HG03196 (cell line): ENCODE results near the gene SPEG.

Experiments
- ATAC-seq: cut with Tn5 transposase; IDR thresholded peaks from one replicate; pipeline ENCODE4 v1.9.1; 2021; ENCODE audit not compliant: unreplicated experiment

The SPEG gene

DNA sequence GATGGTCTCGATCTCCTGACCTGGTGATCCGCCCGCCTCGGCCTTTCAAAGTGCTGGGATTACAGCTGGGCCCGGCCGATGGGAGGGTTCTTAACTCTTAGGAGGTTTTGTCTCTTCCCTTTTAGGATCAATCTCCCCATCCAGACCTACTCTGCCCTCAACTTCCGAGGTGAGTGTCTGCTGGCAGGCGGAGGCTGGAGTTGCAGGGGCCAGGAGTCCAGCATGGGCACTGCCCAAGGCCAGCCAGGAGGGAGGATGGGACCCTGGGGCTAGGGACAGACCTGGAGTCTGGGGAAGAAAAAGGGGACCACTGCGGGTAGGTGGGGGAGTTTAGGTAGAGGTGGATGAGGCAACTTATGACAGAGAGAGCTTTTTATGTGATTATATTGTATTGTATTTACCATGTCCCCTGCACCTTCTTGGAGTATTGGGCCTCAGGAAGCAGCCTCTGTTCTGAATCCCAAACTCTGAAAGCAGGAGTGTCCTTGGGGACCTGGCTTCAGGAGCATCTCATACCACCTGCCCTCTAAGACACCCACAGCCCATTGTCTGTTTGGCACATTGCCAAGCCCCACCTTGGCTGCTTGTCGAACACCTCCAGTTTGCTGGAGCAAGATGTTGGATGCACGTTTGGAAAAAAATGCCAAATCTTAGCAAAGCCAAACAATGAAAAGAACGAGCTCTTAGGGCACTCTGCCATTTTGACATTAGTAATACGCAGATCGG is 10.8 kb upstream of the SPEG start:
- no peak for ATAC-seq

- ATAC-seq: no peak
Measured at GRCh38 chr2:219425238-219426067, 9.2 kb upstream of the SPEG start.

DNA sequence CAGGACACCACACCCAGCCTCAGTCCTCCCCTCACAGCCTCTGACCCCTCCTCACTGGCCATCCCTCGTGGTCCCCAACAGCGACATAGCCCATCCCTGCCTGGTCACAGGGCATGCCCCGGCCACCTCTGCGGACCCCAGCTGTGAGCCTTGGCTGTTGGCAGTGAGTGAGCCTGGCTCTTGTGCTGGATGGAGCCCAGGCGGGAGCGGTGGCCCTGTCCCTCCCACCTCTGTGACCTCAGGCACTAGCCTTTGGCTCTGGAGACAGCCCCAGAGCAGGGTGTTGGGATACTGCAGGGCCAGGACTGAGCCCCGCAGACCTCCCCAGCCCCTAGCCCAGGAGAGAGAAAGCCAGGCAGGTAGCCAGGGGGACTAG is 8.6 kb upstream of the SPEG start:
- ATAC-seq: no peak

DNA sequence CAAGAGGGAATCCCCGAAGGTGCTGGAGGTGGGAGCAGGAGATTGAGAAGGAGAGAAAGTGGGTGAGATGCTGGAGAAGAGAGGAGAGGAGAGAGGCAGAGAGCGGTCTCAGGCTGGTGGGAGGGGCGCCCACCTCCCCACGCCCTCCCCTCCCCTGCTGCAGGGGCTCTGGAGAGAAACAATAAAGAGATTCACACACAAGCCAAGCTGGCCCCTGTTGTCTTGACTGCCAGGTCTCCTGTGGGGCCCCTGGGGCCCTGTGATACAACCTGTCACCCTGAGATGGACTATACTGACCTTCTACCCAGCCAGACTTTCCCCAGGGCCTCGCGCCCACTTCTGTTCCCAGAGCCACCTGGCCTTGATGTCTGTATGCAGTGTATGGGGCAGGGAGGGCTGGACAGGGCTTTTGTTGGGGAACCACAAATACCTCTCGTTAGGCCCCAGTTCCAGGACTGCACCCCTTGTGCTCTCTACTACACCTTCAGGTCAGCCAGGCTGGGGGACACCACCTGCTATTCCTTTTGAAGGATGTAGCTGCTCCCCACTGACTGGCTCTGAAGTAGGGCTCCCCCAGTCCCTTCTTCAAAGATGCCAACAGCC is 8.0 kb upstream of the SPEG start:
- ATAC-seq: no peak

DNA sequence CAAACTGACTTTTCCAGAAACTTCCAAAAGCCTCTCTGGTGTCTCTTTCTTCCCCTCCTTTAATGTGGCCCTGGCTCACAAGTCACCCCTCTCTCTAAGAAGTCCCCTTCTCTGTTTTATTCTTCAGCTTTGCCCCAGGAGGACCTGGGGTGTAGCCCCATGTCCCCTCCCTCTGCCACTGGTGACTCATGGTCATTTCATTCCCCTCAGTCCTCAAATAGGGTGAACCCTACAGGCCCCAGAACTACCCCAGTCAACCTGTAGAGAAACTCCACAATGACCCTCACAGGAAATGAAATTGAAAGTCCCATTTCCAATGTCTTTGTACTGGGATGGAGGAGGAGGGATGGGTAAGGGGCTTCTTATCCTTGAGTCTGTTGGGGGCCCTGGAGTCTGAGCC is 6.2 kb upstream of the SPEG start:
- ATAC-seq: no peak

- no peak for ATAC-seq
Measured at GRCh38 chr2:219429958-219430606, 4.6 kb upstream of the SPEG start.

DNA sequence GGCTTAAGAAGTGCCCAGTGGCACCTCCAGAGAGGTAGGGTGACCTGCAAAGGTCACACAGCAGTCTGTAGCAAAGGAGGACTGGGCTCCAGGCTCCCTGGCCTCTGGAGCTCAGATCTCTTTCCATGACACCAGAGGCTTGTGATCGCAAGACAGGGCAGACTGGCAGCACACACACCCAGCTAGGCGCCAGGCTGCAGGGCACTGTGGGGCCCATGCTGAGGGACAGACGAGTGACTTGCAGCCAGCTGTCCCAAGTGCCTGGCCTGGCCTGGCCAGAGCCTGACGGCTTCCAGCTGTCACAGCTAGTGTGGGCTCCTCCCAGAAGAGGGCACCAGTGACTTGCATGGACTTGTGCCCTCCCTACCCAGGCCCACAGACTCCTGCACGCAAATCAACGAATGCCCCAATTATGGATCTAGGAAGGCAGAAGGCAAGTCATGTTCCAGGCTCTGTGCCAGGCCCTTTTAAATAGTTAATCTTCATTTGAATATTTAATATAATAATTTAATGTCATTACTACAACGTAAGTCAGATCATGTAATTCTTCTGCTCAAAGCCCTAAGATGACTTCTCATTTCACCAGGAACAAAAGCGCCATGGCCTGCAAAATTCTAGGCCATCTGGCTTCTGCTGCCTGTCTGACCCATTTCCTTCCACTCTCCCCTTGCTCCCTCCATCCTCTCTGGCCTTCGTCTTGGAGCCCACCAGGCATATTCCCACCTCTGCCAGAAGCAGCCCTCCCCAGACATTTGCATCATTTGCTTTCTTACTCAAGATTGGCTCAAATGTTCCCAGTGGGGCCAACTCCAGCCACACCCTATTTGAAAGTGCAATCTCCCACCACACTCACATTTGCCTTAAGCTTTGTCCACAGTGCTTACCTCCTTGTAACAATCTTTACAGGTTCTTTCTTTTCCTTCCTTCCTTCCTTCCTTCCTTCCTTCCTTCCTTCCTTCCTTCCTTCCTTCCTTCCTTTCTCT is 3.7 kb upstream of the SPEG start:
- no peak for ATAC-seq

DNA sequence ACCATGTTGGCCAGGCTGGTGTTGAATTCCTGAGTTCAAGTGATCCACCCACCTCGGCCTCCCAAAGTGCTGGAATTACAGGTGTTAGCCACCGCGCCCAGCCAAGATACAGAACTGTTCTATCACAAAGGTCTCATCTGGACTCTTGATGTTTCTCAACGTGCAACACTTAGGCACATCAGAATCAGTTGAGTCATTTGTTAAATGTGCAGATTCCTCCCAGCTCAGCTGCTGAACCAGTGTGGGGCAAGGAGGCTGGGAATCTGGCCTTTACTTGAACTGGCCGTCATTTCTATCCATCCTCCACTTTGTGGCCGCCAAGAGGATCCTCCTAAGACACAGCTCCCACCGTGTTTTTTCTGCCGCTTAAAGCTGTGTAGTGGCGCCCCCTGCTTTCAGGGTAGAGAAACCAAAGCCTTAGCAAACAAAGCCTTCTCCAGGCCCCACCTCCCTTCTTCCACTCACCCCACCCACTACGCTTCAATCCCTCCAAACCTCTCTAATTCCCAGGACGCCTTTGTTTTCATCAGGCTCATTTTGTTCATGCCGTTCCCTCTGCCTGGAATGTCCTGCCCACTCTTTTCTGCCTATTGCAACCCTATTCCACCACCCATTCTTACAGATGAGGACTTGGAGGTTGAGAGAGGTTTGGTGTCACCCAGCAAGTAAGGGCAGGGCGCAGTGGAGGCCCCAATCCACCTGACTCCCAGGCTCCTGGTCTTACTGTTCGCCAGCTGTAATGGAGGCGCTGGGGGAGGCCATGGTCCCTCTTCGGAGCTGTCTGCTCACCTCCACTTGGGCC is 776 bp upstream of the SPEG start:
- no peak for ATAC-seq

DNA sequence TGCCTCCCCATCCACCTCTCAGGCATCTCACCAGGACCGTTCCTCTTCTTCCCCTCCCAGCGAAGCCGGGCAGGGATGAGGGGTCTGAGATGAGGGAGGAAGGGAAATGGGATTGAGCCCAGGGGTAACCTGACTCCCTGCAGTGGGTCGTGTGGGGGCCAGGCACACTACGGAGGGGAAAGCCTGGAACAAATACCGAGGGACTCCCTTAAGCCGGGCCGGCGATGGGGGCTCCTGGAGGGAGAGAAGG is 250 bp upstream of the SPEG start:
- no peak for ATAC-seq

DNA sequence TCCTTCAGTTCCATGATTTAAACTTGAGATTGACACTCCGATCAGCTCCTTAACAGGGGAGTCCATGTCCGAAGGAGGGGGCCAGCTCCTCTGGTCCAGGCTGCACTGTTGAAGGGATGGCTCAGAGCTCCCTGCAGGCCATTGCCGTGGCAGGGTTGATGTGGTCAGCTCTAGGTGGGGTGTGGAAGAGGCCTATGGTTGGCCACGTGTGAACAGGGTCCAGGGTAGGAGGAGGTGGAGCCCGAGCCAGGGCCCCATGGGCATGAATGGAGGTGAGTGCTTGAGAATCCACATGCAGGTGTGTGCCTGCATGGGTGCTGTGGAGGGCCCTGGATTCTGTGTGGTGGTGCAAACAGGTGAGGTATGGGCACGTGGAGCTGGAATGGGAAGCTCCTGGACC is 1.1 kb downstream of the SPEG start:
- no peak for ATAC-seq

GRCh38 chr2:219436491-219436890 is 1.8 kb downstream of the SPEG start:
- ATAC-seq: no peak

DNA sequence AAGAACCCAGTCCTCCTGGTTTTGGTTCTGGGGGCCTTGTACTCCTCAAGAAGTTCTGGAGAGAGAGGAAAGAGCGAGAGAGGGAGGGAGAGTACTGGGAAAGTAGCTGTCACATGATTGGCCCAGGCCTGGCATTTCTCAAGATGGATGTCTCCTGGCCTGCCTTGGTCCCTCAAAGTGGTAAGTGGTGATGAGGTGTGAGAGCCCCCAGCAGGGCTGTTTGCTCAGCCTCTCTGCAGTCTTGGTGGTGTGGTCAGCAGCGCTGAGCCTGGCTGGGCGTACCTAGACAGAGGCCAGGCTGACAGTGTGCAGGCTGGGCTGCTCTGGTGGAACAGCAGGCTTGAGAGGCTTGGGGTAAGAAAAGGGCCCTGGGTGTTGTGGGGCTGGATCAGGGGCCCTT is 2.5 kb downstream of the SPEG start:
- ATAC-seq: no peak

DNA sequence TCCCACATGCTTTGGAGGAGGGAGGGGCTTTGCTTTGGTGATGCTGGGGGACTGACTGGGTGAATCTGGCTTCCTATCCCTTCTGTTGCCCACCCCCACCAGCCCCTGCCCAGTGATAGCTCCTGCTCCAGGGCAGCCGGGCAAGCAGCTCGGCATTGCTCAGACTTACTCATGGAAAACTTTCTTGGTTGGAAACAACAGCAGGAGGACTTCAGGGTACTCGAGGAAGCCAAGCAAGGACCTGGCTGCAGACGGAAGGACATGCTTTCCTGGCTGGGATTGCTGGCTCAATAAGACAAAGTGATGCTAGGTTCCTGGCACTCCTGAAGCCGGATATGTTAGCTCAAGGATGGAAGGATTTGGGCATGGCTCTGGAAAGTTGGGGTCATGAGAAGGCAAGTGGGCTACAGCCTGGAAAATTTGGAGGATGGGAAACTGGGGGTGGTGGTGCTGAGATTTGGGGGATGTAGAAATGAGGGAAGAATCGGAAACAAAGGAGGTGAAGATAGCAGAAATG is 3.1 kb downstream of the SPEG start:
- ATAC-seq: no peak

- ATAC-seq: no peak
Measured at GRCh38 chr2:219438453-219438852, 3.8 kb downstream of the SPEG start.

GRCh38 chr2:219439506-219439905 is 4.9 kb downstream of the SPEG start:
- ATAC-seq: no peak

DNA sequence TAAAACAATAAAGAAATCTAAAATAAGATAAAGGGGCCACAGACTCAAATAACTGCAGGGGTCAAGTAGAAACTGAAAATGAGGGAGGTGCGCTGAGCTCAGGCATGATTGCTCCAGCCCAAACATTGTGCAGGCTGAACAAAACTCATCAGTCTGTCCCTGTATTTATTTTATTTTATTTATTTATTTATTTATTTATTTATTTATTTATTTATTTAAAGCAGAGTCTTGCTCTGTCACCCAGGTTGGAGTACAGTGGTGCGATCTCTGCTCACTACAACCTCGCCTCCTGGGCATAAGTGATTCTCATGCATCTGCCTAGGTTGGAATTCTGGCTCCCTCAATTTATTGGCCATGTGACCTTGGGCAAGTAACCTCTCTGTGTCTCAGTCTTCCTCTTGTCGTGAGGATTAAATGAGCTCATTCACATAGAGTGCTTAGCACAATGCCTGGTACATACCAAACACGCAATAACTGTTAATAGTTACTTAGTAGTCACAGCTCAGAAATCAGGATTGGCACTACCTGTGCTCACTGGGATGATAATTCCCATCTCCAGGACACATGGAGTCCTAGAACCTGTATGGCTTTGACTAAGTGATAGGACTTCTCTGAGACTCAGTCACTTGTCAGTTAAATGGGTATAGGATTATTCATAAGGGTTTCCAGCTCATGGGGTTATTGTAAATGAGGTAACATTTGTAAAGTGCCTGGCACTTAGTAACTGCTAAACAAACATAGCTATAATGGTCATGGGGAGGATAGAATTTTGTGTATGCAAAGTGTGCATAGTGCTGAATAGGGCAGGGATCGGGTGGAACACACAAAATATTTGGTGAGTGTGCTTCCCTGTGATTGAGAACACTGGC is 6.0 kb downstream of the SPEG start:
- ATAC-seq: no peak

DNA sequence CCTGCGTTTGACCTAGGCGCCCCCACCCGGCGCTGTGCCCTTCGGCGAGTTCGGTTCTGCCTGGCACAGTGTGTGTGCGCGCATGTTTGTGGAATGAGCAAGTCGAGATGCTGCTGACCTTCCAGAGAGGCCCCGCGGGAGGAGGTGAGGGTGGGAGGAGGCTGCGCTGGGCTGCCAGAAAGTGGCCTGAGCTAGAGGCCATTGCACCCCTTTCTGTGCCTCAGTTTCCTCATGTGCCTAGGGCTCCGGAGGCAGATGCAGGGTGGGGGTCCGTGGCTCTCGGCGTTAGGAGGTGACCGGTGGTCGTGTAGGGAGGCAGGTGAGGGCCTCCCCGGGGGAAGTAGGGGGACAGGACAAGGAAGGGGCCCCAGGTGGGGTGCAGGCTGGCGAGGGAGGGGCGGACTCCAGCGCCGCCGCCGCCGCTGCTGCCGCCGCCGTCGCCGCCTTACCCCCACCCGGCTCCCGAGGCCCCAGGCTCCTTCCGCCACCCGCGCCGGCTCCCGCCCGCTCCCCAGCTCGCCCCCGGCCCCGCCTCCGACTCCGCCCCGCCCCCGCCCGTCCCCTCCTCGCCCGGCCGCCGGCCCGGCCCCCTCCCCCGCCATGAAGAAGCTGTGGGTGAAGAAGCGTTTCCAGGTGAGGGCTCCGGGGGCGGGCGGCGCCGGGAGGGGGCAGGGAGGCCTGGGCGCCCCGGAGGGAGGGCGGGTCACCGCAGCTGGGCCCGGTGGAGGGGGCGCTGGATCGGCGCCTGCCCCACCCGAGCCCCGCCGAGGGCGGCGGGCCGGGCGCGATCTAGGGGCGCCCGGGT is 7.0 kb downstream of the SPEG start:
- ATAC-seq: no peak
